ENCODE data around the gene MGAT5B.

The MGAT5B gene

GRCh38 chr17:76909971-76910760, 42.0 kb downstream of the MGAT5B start:
- peak; percentile 43 for DNase-seq

- DNase-seq: no peak
Observed at GRCh38 chr17:76911299-76912017, 43.3 kb downstream of the MGAT5B start.

GRCh38 chr17:76912421-76913164, 44.4 kb downstream of the MGAT5B start:
- no peak for DNase-seq

GRCh38 chr17:76914937-76915336, 46.7 kb downstream of the MGAT5B start:
- DNase-seq: no peak

GRCh38 chr17:76915840-76916510, 47.8 kb downstream of the MGAT5B start:
- DNase-seq: no peak

GRCh38 chr17:76917829-76918228, 49.6 kb downstream of the MGAT5B start:
- no peak for DNase-seq

GRCh38 chr17:76918811-76919210, 50.6 kb downstream of the MGAT5B start:
- DNase-seq: no peak

- DNase-seq: no peak
Observed at GRCh38 chr17:76920364-76921139, 52.3 kb downstream of the MGAT5B start.

GRCh38 chr17:76921340-76922036, 53.3 kb downstream of the MGAT5B start:
- DNase-seq: no peak

GRCh38 chr17:76922084-76922483, 53.9 kb downstream of the MGAT5B start:
- no peak for DNase-seq

- no peak for DNase-seq
Observed at GRCh38 chr17:76922967-76923366, 54.8 kb downstream of the MGAT5B start.

- no peak for DNase-seq
Observed at GRCh38 chr17:76923491-76923890, 55.3 kb downstream of the MGAT5B start.

GRCh38 chr17:76924345-76925342, 56.4 kb downstream of the MGAT5B start:
- no peak for DNase-seq

GRCh38 chr17:76925441-76925891, 57.3 kb downstream of the MGAT5B start:
- DNase-seq: no peak

GRCh38 chr17:76926237-76926866, 58.1 kb downstream of the MGAT5B start:
- DNase-seq: no peak

- DNase-seq: no peak
Observed at GRCh38 chr17:76927577-76927976, 59.4 kb downstream of the MGAT5B start.

- no peak for DNase-seq
Observed at GRCh38 chr17:76927982-76928381, 59.8 kb downstream of the MGAT5B start.

- DNase-seq: no peak
Observed at GRCh38 chr17:76929148-76929547, 60.9 kb downstream of the MGAT5B start.

- no peak for DNase-seq
Observed at GRCh38 chr17:76929601-76930000, 61.4 kb downstream of the MGAT5B start.

GRCh38 chr17:76930107-76930506, 61.9 kb downstream of the MGAT5B start:
- peak; percentile 5 for DNase-seq
